ENCODE results near the gene SH2D4B.

GRCh38 chr10:80516506-80517075, 21.1 kb upstream of the SH2D4B start:
- no peak for TF ChIP-seq CTCF (IDR thresholded peaks at IDR 0.05)
- no peak for TF ChIP-seq POLR2AphosphoS5 (IDR thresholded peaks at IDR 0.05)
